Right renal cortex interstitium (tissue), 3 donors: ENCODE results near the gene PPP2R2B. TPM values are rescaled to one million over a fixed set of nuclear protein-coding genes. Genes with fewer than 3 reads are reported as not detected.
"Not testable (repeated sequence)": the region's sequence is repeated elsewhere in the genome, so short reads cannot be mapped to it uniquely, and the experiment has no call there.

Experiments
- DNase-seq, 3 donors: peaks; one replicate each; pipeline ENCODE4 v3.0.0-alpha.2; 2013; ENCODE audit warnings: low read depth in 3 of 3, low spot score in 2 of 3
- polyA plus RNA-seq, 3 donors: library from polyadenylated mRNA; unstranded; fragments of 120-200 nt; gene quantifications; one replicate each; pipeline ENCODE4 v1.2.1, GENCODE V29; 2013; ENCODE audit not compliant: insufficient read length in 3 of 3

PPP2R2B gene
- polyA plus RNA-seq, 3 donors, result 12.5 to 15.0 (median 13.8) TPM

GRCh38 chr5:146751781-146752401 lies 126.7 kb downstream of the PPP2R2B start:
- DNase-seq, result no peak

GRCh38 chr5:146751054-146751453 lies 127.5 kb downstream of the PPP2R2B start:
- no peak for DNase-seq

- no peak for DNase-seq
Measured at GRCh38 chr5:146748533-146748932, 130.0 kb downstream of the PPP2R2B start.

GRCh38 chr5:146745931-146746577 lies 132.5 kb downstream of the PPP2R2B start:
- DNase-seq, result no peak

GRCh38 chr5:146744068-146744745 lies 134.3 kb downstream of the PPP2R2B start:
- DNase-seq, result no peak

GRCh38 chr5:146734936-146735577 lies 143.5 kb downstream of the PPP2R2B start:
- no peak for DNase-seq

GRCh38 chr5:146732962-146733361 lies 145.6 kb downstream of the PPP2R2B start:
- DNase-seq, result no peak

GRCh38 chr5:146731909-146732659 lies 146.5 kb downstream of the PPP2R2B start:
- DNase-seq, result no peak

- DNase-seq, result not testable (repeated sequence)
Measured at GRCh38 chr5:146728746-146729145, 149.8 kb downstream of the PPP2R2B start.

- no peak for DNase-seq
Measured at GRCh38 chr5:146726891-146727290, 151.7 kb downstream of the PPP2R2B start.

- no peak for DNase-seq
Measured at GRCh38 chr5:146726020-146726419, 152.5 kb downstream of the PPP2R2B start.

- no peak for DNase-seq
Measured at GRCh38 chr5:146725025-146725424, 153.5 kb downstream of the PPP2R2B start.

GRCh38 chr5:146722361-146722779 lies 156.2 kb downstream of the PPP2R2B start:
- DNase-seq, result no peak

GRCh38 chr5:146721073-146721815 lies 157.3 kb downstream of the PPP2R2B start:
- no peak for DNase-seq

- DNase-seq, result no peak
Measured at GRCh38 chr5:146720107-146720506, 158.4 kb downstream of the PPP2R2B start.

GRCh38 chr5:146719179-146719578 lies 159.4 kb downstream of the PPP2R2B start:
- DNase-seq, result no peak

- no peak for DNase-seq
Measured at GRCh38 chr5:146718609-146719008, 159.9 kb downstream of the PPP2R2B start.

GRCh38 chr5:146717951-146718350 lies 160.6 kb downstream of the PPP2R2B start:
- no peak for DNase-seq

GRCh38 chr5:146716636-146717035 lies 161.9 kb downstream of the PPP2R2B start:
- DNase-seq, result no peak

- DNase-seq, result no peak
Measured at GRCh38 chr5:146710348-146710747, 168.2 kb downstream of the PPP2R2B start.
